ENCODE data around the gene CENPB.
"Not testable (repeated sequence)": the region's sequence is repeated elsewhere in the genome, so short reads cannot be mapped to it uniquely, and the experiment has no call there.

CENPB gene, protein sequence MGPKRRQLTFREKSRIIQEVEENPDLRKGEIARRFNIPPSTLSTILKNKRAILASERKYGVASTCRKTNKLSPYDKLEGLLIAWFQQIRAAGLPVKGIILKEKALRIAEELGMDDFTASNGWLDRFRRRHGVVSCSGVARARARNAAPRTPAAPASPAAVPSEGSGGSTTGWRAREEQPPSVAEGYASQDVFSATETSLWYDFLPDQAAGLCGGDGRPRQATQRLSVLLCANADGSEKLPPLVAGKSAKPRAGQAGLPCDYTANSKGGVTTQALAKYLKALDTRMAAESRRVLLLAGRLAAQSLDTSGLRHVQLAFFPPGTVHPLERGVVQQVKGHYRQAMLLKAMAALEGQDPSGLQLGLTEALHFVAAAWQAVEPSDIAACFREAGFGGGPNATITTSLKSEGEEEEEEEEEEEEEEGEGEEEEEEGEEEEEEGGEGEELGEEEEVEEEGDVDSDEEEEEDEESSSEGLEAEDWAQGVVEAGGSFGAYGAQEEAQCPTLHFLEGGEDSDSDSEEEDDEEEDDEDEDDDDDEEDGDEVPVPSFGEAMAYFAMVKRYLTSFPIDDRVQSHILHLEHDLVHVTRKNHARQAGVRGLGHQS

DNA sequence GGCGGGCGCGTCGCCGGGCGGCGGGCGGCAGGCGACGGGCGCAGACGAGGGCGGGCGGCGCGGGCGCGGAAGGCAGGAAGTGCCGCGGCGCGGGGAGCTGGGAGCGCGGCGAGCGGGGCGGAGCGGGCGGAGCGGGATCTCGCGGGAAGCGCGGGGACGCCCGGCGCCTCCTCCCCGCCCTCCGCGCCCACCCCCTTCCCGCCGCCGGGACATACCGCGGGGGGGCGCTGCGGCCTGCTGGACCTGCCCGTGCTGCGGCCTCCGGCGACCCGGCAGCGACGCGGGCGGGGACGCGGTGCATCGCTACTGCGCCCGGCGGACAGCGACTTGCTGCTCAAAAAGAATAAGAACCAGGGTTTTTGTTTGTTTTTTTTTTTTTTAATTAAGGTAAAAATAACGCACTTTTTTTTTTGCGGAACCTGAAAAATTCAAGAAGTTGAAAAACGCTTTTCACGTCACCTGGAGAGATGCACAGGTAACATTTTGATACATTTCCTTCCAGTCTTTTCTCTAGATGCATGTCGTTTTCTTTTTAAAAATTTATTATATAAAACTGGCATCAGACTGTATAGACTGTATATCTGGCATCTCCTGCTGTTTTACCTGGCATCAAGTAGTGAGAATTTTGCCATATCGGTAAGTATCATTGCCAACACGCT is at the start of gene CENPB:
TSS of gene CENPB (minus strand) at position 76 of the 659 bp plus-strand sequence. CDS start 257 bp downstream, outside the sequence.
- DNase-seq (ENCODE audit: low read depth): no peak

DNA sequence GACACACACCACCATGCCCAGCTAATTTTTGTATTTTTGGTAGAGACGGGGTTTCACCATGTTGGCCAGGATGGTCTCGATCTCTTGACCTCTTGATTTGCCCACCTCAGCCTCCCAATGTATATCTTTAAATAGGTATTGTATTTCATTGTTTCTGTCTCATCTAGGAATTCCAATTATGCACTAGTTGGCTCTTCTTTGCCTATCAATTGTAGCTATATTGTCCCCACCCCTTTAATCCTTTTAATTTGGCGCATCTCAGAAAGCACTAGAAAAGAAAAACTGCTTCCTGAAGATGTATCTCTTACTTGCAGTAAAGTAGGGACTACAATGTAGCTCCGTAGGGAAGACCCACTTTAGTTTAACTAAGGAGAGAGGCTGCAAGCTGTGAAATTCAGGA is 49.6 kb upstream of the CENPB start:
- DNase-seq (ENCODE audit: low read depth): no peak

DNA sequence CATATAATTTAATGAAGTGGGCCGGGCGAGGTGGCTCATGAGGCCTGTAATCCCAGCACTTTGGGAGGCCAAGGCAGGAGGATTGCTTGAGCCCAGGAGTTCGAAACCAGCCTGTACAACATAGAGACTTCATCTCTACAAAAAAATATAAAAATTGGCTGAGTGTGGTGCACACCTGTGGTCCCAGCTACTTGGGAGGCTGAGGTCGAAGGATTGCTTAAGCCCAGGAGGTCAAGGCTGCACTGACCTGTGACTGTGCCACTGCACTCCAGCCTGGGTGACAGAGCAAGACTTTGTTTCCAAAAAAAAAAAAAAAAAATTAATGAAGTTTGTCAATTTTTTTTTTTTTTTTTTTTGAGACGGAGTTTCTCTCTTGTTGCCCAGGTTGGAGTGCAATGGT is 43.4 kb upstream of the CENPB start:
- DNase-seq (ENCODE audit: low read depth): not testable (repeated sequence)

DNA sequence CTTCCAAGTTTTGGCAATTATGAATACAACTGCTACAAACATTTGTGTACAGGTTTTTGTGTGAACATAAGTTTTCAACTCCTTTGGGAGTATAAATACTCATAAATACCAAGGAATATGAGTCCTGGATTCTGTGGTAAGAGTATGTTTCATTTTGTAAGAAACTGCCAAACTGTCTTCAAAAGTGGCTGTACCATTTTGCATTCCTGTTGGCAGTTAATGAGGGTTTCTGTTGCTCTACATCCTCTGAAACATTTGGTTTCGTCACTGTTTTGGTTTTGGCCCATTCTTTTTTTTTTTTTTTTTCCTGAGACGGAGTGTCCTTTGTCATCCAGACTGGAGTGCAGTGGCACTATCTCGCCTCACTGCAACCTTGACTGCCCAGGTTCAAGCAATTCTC is 42.3 kb upstream of the CENPB start:
- peak; percentile 50 for DNase-seq (ENCODE audit: low read depth)

DNA sequence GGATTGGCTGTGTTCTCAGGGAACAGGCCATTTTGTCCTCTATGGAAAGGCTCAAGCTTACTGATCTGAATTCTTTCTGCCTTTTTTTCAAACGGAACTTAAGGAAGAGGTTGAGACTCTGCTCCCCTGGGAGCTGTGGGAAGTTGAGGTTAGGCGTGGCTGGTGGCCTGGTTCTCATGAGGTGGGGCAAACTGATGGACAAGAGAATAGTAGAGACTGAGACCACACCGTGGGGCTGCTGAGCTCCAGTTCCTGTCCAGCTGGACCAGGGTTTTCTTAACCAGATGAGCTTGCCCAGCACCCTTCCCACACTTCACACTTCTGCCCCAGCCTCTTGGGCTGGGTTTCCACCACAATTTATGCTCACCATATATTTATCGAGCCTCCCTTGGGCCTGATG is 39.9 kb upstream of the CENPB start:
- no peak for DNase-seq (ENCODE audit: low read depth)

DNA sequence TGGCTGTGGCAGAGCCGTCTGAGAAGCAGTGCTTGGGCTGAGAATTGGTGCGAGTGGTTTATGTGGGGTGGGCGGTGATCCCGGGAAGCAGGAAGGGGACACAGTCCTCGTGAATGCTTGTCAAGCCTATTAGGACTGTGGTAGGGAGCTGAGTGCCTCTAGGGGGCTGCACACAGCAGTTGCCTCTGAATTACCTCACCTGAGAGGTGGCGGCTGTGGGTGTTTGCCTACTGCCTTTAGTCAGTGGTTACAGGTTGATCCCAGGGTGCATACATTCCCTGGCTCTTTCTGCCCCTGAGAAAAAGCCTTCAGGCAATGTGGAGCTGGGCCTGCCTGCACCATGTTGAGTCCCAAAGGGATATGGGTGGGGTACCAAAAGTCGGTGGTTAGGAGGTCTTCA is 39.0 kb upstream of the CENPB start:
- no peak for DNase-seq (ENCODE audit: low read depth)

DNA sequence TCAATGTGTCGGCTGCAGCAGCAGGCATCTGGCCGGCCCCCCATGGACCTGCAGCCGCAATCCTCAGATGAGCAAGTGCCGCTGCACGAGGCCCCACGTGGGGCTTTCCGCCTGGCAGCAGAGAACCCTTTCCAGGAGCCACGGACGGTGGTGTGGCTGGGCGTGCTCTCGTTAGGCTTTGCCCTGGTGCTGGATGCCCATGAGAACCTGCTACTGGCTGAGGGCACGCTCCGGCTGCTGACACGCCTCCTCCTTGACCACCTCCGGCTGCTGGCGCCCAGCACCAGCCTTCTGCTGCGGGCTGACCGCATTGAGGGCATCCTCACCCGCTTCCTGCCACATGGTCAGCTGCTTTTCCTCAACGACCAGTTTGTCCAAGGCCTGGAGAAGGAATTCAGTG is 37.3 kb upstream of the CENPB start:
- DNase-seq (ENCODE audit: low read depth): no peak

DNA sequence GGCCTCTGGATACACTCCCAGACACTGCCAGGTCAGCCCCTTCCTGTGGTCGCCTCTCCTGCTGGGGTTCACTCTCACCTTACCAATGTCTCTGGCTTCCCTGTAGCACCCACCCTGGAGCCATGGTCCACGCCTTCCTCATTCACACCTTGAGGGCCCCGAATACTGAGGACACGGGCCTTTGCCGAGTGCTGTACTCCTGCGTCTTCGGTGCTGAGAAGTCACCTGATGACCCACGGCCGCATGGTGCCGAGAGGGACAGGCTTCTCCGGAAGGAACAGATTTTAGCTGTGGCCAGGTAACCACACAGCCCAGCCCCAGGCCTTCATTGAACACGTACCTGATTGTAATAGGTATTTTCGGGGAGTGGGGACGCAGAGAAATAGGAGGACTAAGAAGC is 35.5 kb upstream of the CENPB start:
- no peak for DNase-seq (ENCODE audit: low read depth)

DNA sequence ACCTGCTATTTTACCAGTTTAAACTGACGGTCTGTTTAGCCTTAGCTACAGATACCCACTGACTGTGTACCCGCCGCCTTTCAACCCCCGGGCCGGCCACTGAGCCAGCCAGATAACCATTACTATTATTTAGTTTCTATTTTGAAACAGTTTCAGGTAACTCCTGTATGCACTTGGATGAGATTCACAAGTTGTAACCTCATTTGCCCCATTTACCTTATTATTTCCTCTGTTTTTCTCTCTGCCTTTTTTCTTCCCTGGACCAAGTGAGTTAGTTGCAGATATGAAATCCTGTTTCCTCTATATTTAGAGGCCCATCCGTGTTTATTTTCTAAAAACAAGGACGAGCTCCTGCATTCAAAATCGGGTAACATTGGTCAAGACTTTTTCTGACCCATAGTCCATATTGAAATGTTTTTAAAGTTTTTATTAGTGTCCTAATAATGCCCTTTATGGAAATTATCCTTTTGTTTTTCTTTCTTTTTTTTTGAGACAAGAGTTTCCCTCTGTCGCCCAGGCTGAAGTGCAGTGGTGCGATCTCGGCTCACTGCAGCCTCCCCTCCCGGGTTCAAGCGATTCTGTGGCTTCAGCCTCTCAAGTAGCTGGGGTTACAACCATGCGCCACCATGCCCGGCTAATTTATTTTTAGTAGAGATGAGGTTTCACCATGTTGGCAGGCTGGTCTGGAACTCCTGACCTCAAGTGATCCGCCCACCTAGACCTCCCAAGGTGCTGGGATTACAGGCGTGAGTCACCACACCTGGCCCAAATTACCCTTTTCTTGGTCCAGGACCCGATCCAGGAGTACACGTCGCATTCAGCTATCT is 34.6 kb upstream of the CENPB start:
- DNase-seq (ENCODE audit: low read depth): no peak

DNA sequence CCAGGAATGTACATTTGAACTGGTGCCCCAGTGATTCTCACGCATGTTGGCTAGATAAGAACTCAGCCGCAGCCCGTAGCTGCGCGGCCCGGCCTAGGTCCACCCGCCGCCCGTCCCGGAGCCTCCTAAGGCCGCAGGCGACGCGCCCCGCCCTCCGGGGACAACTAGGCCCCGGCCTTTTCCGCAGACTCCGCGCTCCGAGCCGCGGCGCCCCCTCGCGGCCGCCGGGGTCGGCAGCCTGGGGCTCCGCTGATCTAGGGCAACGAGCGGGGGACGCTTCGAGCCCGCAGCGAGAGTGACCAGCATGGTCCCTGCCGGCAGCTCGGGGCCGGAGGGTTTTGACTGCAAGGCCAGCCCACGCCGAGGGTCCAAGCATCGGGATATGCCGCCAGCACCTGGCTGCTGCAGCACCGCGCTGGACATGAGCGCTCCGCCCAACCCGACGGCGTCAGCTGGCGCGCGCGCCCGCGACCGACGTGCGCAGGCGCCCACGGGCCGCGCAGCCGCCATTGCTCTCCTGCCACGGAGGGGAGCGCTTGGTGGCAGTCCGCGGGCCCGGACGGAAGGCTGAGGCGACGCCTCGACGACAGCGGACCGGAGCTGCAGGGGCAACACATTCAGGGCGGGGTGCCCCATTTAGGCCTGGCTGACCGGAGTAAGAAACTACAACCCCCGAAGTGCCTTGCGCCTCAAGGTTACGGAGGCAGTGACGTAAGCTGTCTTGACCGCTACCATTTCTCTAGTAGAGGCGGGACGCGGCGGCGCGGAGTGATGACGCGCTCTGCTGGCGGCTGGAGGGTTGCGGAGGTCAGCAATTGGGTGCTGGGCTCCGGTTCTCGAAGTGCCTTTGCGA is 33.7 kb upstream of the CENPB start, which contains the start of gene AP5S1:
TSS of gene AP5S1 (plus strand) at position 500 of the 853 bp plus-strand sequence. CDS start 1,571 bp downstream, outside the sequence.
- DNase-seq (ENCODE audit: low read depth): peak; percentile 87

DNA sequence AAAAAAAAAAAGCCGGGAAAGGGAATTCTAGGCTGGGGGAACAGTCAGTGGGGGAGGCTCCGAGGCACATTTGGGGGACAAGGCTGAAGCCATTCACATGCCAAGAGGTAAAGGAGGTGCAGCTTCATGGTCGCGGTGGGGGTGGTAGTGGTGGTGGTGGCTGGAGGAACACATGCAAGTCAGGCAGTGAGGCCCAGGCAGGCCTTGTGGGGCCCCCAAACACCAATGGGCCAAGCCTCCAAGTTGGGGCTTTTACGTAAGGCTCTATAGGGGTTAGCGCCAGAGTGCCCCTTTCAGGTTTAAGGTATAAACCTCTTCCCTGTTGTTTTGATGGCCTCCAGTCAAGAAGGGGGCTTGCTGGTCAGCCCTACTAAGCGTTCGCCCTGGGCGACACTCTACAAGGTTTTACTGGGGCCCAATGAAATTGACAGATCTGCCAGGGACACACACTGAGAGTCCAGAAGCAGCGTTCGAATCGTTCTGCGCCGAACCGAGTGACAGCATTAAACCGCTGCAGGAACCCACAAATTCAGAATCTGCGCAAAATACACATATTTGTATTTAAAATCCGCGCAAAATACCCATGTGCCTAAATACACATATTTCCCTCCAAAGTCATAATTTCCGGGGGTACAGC is 33.0 kb upstream of the CENPB start:
- no peak for DNase-seq (ENCODE audit: low read depth)

DNA sequence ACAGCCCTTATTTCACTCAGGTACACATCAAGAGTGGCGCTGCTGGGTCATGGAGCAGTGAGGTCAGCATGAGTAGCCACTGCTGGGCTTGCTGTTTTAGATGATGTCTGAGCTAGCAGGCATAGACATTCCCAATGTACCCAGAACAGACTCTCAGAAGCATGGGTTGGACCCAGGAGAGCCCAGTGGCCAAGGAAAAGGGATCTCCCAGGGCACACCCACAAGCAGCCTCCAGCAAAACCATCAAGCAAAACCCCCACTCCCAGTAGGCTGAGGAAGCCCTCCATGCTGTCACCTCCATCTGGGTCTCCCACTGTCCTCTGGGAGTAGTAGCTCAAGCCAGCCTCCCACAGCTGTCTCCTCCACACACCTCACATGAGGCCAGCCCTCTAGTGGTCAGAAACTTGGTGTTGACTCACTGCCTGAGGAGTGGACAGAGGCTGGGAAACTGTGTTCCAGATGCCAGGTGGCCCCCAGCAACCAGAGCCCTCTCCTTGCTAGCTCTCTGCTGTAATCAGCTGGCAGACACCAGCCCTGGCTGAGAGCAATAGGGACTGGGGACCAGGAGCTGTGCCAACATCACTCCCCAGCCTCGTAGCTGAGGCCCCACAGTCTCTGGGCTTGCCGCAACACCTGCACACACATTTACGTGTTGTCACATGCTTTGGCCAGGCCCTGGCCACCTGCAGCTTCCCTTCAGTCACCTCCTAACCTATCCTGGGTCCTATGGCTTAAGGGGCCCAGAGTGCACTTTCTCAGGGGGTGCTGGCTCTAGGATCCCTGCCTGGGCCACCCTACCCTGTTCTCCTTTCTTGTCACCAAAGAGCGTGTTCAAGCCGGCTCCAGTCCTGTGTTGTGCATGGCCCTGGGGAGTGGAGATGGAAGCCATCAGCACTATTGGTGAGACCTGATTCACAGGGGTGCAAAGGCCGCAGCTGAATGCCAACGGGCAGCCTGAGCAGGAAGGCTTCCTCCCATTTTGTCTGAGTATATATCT is 31.9 kb upstream of the CENPB start:
- peak; percentile 70 for DNase-seq (ENCODE audit: low read depth)

DNA sequence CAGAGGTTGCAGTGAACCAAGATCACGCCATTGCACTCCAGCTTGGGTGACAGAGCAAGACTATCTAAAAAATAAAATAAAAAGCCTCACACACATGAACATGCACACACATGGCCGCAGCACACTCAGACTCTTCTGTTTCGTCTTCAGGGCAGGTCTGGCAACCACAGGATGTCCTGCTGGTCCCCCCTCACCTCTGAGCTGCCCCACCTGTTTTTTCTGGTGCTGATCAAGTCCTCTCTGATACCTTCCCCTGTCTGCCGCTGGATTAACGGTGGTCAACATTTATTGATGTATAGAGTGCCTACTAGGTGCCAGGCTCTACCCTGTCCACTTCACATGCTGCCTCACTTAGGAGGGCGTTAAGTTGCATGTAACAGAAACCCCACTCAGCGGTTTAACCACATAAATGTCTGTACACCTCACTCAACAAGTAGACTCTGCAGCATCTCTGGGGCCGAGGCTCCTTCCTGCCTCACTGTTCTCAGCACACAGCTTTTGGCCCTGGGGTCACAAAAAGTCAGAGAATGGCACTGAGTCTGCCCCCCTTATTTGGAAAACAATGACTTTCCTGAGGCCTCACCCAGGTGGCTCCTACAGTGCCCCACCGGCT is 29.3 kb upstream of the CENPB start:
- no peak for DNase-seq (ENCODE audit: low read depth)

DNA sequence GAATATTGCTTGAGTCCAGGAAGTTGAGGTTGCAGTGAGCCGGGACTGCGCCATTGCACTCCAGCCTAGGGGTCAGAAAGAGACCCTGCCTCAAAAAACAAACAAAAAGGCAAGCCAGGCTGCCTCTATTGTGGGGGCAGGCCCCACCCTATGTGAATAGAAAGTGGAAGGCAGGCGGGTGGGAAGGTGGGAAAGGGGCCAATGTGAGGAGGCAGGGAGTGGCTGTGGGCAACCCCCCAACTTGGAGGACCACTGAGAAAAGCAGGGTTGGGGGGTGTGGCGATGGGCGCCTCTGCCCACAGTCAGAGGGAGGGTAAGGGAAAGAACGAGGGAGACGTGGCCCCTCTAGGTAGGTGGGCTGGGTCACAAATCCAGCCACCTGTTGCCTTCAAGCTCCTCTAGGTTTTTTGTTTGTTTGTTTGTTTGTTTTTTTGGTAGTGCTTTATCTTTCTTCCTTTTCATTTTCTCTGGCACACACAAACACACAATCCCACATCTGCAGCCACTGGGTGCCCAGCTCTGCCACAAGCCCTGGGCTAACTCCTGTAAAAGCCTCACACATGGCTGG is 28.5 kb upstream of the CENPB start:
- DNase-seq (ENCODE audit: low read depth): no peak

DNA sequence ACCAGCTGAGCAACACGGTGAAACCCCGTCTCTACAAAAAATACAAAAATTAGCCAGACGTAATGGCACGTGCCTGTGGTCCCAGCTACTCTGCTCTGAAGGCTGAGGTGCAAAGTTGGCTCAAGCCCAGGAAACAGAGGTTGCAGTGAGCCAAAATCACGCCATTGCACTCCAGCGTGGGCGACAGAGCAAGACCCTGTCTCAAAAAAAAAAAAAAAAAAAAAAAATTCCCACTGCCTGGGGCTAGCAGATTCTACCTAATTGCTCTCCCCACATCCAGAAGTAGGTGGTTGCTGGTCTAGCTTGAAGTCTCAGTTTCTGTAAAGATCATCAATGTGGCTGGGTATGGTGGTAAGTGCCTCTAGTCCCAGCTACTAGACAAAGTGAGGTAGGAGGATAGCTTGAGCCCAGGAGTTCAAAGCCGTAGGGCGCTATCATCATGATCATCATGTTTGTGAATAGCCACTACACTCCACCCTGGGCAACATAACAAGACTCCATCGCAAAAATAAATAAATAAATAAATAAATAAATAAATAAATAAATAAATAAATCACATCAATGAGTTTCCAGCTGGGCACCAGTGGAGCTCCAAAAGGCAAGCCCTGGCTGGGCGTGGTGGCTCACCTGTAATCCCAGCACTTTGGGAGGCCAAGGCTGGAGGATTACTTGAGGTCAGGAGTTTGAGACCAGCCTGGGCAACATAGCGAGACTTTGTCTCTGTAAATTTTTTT is 27.5 kb upstream of the CENPB start:
- DNase-seq (ENCODE audit: low read depth): no peak

DNA sequence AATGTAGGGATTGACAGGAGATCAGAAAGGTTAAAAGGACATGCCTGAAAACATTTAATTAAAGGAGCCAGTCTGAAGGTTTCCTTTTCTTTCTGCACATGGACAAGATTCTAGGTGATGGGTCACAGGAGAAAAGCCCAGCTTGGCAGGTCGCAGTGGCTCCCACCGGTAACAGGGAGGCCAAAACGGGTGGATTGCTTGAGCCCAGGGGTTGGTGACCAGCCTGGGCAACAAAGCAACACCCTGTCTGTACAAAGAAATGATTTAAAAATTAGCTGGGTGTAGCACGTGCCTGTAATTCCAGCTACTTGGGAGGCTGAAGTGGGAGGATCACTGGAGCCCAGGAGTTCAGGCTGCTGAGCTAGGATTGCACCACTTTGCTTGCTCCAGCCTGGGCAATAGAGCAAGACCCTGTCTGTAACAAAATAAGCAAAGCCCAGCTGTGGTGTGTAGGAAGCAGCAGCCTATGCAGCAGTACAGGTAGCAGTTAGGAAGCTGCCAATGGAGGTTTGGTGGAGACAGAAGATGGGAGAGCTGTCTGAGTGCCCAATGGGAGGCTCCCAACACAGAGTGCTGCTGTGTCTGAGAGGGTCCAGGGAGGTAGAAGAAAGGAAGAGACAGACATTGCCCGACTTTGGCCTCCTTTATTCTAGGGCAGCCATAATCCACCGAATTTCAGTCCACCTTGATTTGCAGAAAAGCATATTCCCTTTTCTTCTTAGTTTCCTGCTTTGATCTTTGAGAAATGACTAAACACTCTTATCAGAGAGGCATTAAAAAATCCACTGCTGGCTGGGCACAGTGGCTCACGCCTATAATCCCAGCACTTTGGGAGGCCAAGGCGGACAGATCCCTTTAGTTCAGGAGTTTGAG is 26.7 kb upstream of the CENPB start:
- no peak for DNase-seq (ENCODE audit: low read depth)

DNA sequence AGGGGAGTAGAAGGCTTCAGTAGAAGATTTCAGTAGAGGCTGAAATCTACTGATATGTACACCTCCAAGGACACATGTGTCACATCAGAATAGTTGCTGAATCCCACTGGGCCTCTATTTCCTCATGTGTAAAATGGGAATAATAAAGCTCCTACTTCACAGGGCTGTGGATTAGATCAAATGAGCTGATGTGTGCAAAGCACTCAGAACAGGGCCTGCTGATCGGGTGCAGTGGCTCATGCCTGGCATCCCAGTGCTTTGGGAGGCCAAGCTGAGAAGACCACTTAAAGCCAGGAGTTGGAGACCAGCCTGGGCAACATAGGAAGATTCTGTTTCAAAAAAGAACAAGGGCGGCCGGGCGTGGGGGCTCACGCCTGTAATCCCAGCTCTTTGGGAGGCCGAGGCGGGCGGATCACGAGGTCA is 25.7 kb upstream of the CENPB start:
- no peak for DNase-seq (ENCODE audit: low read depth)

Measured in GM04504 (cell line).